Neural cell (in vitro differentiated cells): ENCODE data around the gene TSPAN18. TPM values are rescaled to one million over a fixed set of nuclear protein-coding genes. Genes with fewer than 3 reads are reported as not detected.

Source experiments
- H2AFZ ChIP-seq: fragments of 200-600, 300-800 bp; sonication (generic), shearing (Covaris generic); 2 replicates; pipeline ENCODE4 v1.6.0; 2014; ENCODE audit warnings: low read depth, mild to moderate bottlenecking, antibody characterized with exemption, low read length, moderate library complexity
- H3F3A ChIP-seq: fragments of 200-600 bp; shearing (Covaris generic); 2 replicates; pipeline ENCODE4 v1.6.1; 2016; ENCODE audit warnings: mild to moderate bottlenecking, moderate library complexity, mixed read lengths, antibody characterized with exemption, low read length; ENCODE audit not compliant: insufficient read depth, poor library complexity, severe bottlenecking
- H3K27ac ChIP-seq: fragments of 200-600, 300-800 bp; sonication (generic), shearing (Covaris generic); 2 replicates; pipeline ENCODE4 v1.5.1; 2014; ENCODE audit warnings: mild to moderate bottlenecking, low read length, moderate library complexity
- H3K27me3 ChIP-seq: fragments of 300-800, 200-600 bp; sonication (generic), shearing (Covaris generic); 2 replicates; pipeline ENCODE4 v1.6.0; 2014; ENCODE audit warnings: mild to moderate bottlenecking, low read depth, low read length, moderate library complexity; ENCODE audit not compliant: insufficient read depth
- H3K36me3 ChIP-seq: fragments of 300-800, 200-600 bp; sonication (generic), shearing (Covaris generic); 2 replicates; pipeline ENCODE4 v1.5.1; 2014; ENCODE audit warnings: mild to moderate bottlenecking, antibody characterized with exemption, low read length, moderate library complexity; ENCODE audit not compliant: insufficient read depth
- H3K4me2 ChIP-seq: fragments of 300-800, 200-600 bp; sonication (generic), shearing (Covaris generic); 2 replicates; pipeline ENCODE4 v1.6.0; 2014; ENCODE audit warnings: mild to moderate bottlenecking, low read length
- H3K4me3 ChIP-seq: fragments of 300-800, 200-600 bp; sonication (generic), shearing (Covaris generic); 2 replicates; pipeline ENCODE4 v1.5.1; 2014; ENCODE audit warnings: mild to moderate bottlenecking, low read length, moderate library complexity
- H3K79me2 ChIP-seq: fragments of 200-600 bp; shearing (Covaris generic); replicated peaks from 2 replicates; pipeline ENCODE4 v1.6.0; 2014; ENCODE audit warnings: mild to moderate bottlenecking, low read length, moderate library complexity; ENCODE audit not compliant: insufficient read depth
- H3K9ac ChIP-seq: fragments of 300-800, 200-600 bp; sonication (generic), shearing (Covaris generic); 2 replicates; pipeline ENCODE4 v1.6.1; 2016; ENCODE audit warnings: mild to moderate bottlenecking, low read length, mixed read lengths
- H3K9me2 ChIP-seq: fragments of 200-600 bp; shearing (Covaris generic); 2 replicates; pipeline ENCODE4 v1.6.1; 2016; ENCODE audit warnings: mild to moderate bottlenecking, low read length, mixed read lengths; ENCODE audit not compliant: insufficient read depth
- H3K9me3 ChIP-seq: fragments of 200-600, 300-800 bp; sonication (generic), shearing (Covaris generic); 2 replicates; pipeline ENCODE4 v1.6.1; 2016; ENCODE audit warnings: mild to moderate bottlenecking, mixed run types, low read length, moderate library complexity, mixed read lengths
- H4K20me1 ChIP-seq: fragments of 200-600 bp; shearing (Covaris generic); 2 replicates; pipeline ENCODE4 v1.6.1; 2016; ENCODE audit warnings: mild to moderate bottlenecking, mixed run types; ENCODE audit not compliant: insufficient read depth
- CTCF ChIP-seq: fragments of 450-650 bp; IDR thresholded peaks from 2 replicates; pipeline ENCODE4 v1.5.1; 2014; ENCODE audit warnings: antibody characterized with exemption, mild to moderate bottlenecking, moderate library complexity; ENCODE audit not compliant: poor library complexity, severe bottlenecking
- EP300 ChIP-seq: fragments of 450-650 bp; conservative IDR thresholded peaks from 2 replicates; pipeline ENCODE4 v1.6.1; 2014; ENCODE audit warnings: antibody characterized with exemption, mild to moderate bottlenecking, moderate library complexity; ENCODE audit not compliant: poor library complexity, severe bottlenecking
- EZH2 ChIP-seq: fragments of 200-600, 300-800 bp; shearing (Covaris generic), sonication (generic); IDR thresholded peaks from 2 replicates; pipeline ENCODE4 v1.6.1; 2014; ENCODE audit warnings: antibody characterized with exemption, low read length, borderline replicate concordance, mild to moderate bottlenecking; ENCODE audit not compliant: insufficient read depth, poor library complexity, severe bottlenecking
- MXI1 ChIP-seq: fragments of 450-650 bp; conservative IDR thresholded peaks from 2 replicates; pipeline ENCODE4 v1.6.1; 2014; ENCODE audit warnings: antibody characterized with exemption, mild to moderate bottlenecking; ENCODE audit not compliant: poor library complexity, severe bottlenecking
- POLR2AphosphoS5 ChIP-seq: IDR thresholded peaks from 2 replicates; pipeline ENCODE4 v1.6.1; 2012
- RAD21 ChIP-seq: fragments of 450-650 bp; conservative IDR thresholded peaks from 2 replicates; pipeline ENCODE4 v1.6.1; 2014; ENCODE audit warnings: antibody characterized with exemption, mild to moderate bottlenecking, moderate library complexity
- REST ChIP-seq: IDR thresholded peaks from 2 replicates; pipeline ENCODE4 v1.6.1; 2012; ENCODE audit warnings: borderline replicate concordance
- SMC3 ChIP-seq: fragments of 450-650 bp; conservative IDR thresholded peaks from 2 replicates; pipeline ENCODE4 v1.6.1; 2014; ENCODE audit warnings: antibody characterized with exemption, mild to moderate bottlenecking, moderate library complexity; ENCODE audit not compliant: poor library complexity
- TAF1 ChIP-seq: IDR thresholded peaks from 2 replicates; pipeline ENCODE4 v1.6.1; 2012; ENCODE audit warnings: low read depth
- polyA plus RNA-seq: library from polyadenylated mRNA; depleted of rRNA; stranded (reverse); fragments of >200 nt; gene quantifications from 2 replicates; pipeline ENCODE4 v1.2.3, GENCODE V29; 2014

TSPAN18 gene
- polyA plus RNA-seq, 1 donor from 2014 or later, result 8.4 TPM

- no peak overlapping the region for H3K27ac ChIP-seq
- TF ChIP-seq REST (no peak), MXI1 (no peak), TAF1 (no peak), CTCF (no peak), RAD21 (no peak), EZH2 (no peak), POLR2AphosphoS5 (no peak), EP300 (no peak), SMC3 (no peak)
- no peak overlapping the region for H2AFZ ChIP-seq
Observed at GRCh38 chr11:44915621-44916020, 188.9 kb downstream of the TSPAN18 start.

GRCh38 chr11:44916331-44916730 lies 189.6 kb downstream of the TSPAN18 start:
- Histone ChIP-seq H3K9me3 (no peaks in the 10 kb centered on the region), H3K9me2 (no peaks in the 10 kb centered on the region), H3K9ac (no peak overlapping the region), H2AFZ (no peak overlapping the region), H4K20me1 (no peaks in the 10 kb centered on the region), H3K79me2 (no peaks in the 10 kb centered on the region), H3K4me3 (no peak overlapping the region), H3K36me3 (no peaks in the 10 kb centered on the region), H3K27ac (no peak overlapping the region), H3K4me2 (no peak overlapping the region), H3K27me3 (no peaks in the 10 kb centered on the region), H3F3A (no peaks in the 10 kb centered on the region)
- TF ChIP-seq POLR2AphosphoS5 (no peak), MXI1 (no peak), CTCF (no peak), RAD21 (no peak)

More at GRCh38 chr11:44915621-44916020, 188.9 kb downstream of the TSPAN18 start:
- no peak overlapping the region for H3K4me2 ChIP-seq
- no peaks in the 10 kb centered on the region for H4K20me1 ChIP-seq
- H3K9me3 ChIP-seq, result no peaks in the 10 kb centered on the region
- no peaks in the 10 kb centered on the region for H3F3A ChIP-seq
- no peak overlapping the region for H3K9ac ChIP-seq
- H3K9me2 ChIP-seq, result no peaks in the 10 kb centered on the region
- H3K36me3 ChIP-seq, result no peaks in the 10 kb centered on the region
- no peaks in the 10 kb centered on the region for H3K79me2 ChIP-seq
- H3K4me3 ChIP-seq, result no peak overlapping the region
- no peaks in the 10 kb centered on the region for H3K27me3 ChIP-seq
